C4-2B (cell line): ENCODE data around the gene AQR.

Experiments
- H3K27ac ChIP-seq: fragments of 450-650 bp; 2 replicates; pipeline ENCODE4 v1.5.1; 2017
- ZFX ChIP-seq: fragments of 450-650 bp; IDR thresholded peaks from 2 replicates; pipeline ENCODE4 v1.6.1; 2017
- TF ChIP-seq, protein P1 (sequence below): fragments of 450-650 bp; conservative IDR thresholded peaks from 2 replicates; pipeline ENCODE4 v1.5.1; 2017; ENCODE audit warnings: mild to moderate bottlenecking

AQR gene

GRCh38 chr15:34941185-34941698, 28.3 kb downstream of the AQR start:
- no peak overlapping the region for H3K27ac ChIP-seq
- TF ChIP-seq ZFX: no peak
- TF ChIP-seq, protein P1, sequence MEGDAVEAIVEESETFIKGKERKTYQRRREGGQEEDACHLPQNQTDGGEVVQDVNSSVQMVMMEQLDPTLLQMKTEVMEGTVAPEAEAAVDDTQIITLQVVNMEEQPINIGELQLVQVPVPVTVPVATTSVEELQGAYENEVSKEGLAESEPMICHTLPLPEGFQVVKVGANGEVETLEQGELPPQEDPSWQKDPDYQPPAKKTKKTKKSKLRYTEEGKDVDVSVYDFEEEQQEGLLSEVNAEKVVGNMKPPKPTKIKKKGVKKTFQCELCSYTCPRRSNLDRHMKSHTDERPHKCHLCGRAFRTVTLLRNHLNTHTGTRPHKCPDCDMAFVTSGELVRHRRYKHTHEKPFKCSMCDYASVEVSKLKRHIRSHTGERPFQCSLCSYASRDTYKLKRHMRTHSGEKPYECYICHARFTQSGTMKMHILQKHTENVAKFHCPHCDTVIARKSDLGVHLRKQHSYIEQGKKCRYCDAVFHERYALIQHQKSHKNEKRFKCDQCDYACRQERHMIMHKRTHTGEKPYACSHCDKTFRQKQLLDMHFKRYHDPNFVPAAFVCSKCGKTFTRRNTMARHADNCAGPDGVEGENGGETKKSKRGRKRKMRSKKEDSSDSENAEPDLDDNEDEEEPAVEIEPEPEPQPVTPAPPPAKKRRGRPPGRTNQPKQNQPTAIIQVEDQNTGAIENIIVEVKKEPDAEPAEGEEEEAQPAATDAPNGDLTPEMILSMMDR: no peak

DNA sequence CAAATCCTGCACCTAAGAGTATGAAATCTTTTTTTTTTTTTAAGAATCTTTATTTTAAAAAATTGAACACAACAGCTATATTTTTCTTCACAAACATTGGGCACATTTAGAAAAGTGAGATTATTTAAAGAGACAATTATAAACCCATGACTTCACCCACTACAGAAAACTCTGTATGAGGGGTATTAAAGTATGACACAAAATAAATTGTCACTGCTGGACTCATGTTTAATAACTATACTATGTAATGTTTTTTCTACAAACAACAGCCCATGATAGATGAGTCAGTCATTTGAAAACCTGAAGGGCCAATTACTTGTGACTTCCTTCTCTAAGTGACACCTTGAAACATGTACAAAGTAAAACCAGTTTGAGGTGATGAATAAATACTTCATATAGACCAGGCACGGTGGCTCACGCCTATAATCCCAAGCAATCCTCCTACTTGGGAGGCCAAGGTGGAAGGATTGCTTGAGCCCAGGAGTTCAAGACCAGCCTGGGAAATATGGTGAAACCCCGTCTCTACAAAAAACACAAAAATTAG, 36.0 kb downstream of the AQR start:
- TF ChIP-seq, protein P1: no peak
- no peak for TF ChIP-seq ZFX
- no peak overlapping the region for H3K27ac ChIP-seq

DNA sequence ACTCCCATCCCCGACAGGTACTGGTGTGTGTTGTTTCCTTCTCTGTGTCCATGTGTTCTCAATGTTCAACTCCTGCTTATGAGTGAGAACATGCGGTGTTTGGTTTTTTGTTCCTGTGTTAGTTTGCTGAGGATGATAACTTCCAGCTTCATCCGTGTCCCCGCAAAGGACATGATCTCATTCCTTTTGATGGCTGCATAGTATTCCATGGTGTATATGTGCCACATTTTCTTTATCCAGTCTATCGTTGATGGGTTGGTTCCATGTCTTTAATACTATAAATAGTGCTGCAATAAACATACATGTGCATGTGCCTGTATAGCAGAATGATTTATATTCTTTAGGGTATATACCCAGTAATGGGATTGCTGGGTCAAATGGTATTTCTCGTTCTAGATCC, 41.2 kb downstream of the AQR start:
- peak overlapping the region; percentile 42; the same call in 1 of the 2 replicates for H3K27ac ChIP-seq

DNA sequence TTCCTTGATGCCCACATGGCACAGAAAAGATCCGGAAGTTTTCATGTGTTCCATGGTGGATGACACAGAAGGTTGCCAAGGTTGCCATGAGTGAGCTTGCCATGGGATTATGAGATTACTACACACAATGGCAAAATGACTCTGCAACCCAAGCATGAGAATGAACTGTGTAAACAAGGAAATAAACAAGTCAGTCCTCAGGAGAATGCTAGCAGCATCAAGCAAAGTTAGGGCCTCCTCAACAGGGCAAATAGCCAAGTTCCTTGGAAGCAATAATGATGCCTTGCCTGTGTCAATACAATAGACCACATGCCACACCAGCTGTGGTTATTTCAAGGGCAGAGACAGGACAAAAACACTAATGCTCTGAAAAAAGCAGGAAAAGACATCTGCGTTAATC, 41.8 kb downstream of the AQR start:
- TF ChIP-seq ZFX: no peak
- TF ChIP-seq, protein P1: no peak
- H3K27ac ChIP-seq: peak overlapping the region; percentile 42; the same call in 1 of the 2 replicates

DNA sequence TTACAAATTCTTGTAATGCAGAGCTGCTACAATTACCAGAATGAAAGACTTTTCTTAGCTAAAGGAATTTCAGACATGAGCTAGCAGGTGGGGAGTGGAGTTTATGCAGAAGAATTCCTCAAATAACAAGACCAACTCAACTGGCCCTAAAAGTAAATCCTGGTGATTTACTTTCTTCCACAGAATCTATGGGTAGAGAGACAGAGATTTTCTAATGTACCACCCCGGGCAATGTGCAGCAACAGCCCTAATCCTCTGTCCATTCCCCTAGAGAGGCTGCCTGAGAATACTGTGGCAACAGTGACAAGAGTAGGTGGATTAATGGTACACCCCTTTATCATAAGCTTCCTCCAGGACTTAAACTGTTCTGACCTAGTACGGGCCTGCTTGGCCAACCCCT, 55.2 kb downstream of the AQR start:
- H3K27ac ChIP-seq: no peak overlapping the region
- TF ChIP-seq, protein P1: no peak
- no peak for TF ChIP-seq ZFX

DNA sequence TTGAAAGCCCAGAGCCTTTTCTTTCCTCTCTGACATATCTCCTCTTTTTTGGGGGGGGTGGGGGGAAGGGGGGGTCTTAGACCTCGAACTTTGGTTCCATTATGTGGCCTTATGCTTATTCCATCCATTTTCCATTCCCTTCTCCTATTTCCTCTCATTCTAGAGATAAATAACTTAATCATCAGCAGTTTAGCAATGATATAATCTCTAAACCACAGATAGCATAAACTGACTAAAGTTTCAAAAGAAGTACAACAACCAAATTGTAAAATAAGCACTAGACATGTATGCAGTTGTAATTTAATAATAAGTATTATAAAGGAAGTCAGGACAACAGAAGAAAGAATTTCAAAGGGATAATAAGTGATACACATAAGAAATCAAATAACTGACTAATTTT, 64.5 kb downstream of the AQR start:
- TF ChIP-seq ZFX: no peak
- TF ChIP-seq, protein P1: no peak
- H3K27ac ChIP-seq: no peak overlapping the region

- no peak overlapping the region for H3K27ac ChIP-seq
- TF ChIP-seq, protein P1: no peak
- no peak for TF ChIP-seq ZFX
Measured at GRCh38 chr15:34904527-34904926, 65.0 kb downstream of the AQR start.

DNA sequence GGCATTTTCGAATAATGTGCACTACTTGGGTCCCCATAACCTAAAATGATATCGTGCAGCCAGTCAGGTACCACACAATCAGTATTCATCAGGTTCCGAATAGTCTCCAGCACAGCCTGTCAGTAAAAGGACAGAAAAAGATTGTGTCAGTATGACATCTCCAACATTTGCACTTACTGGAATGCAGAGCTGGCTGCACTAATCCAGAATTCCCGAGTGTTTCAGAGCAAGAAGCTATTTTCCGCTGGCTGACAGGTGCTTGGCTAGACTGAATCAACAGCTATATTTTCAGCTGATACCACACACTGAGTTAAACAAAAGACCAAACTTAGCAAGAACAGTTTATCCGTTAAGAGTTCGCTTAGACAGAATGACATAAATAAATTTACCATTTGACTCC, 68.8 kb downstream of the AQR start:
- no peak for TF ChIP-seq ZFX
- TF ChIP-seq, protein P1: no peak
- no peak overlapping the region for H3K27ac ChIP-seq
